ENCODE data around the gene PLK1. TPM values are rescaled to one million over a fixed set of nuclear protein-coding genes. Genes with fewer than 3 reads are reported as not detected.
"Not testable (repeated sequence)": the region's sequence is repeated elsewhere in the genome, so short reads cannot be mapped to it uniquely, and the experiment has no call there.

Gene PLK1
- total and polyA plus RNA-seq, 2 experiments from 2014 or later: 17.2 to 32.7 TPM

DNA sequence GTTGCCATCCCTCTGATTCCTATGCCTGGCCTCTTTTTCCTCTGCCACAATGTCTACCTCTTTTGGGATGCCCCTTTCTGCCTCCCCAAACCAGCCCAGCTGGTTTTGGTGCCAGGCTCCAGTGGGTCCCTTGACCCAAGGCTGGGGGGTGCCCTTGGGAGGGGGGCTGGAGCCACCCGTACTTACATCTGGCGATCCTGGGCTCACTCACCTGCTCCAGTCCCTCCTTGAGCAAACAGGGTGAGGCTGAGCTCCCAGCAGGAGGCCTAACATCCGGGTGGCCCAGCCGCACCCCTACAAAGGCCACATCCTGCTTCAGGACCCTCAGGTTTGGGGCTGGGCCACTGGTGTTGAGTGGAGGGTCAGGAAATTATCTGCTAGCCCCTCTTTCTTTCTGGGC lies 33.1 kb downstream of the PLK1 start:
- no peaks in the 10 kb centered on the region for H3K9me3 ChIP-seq (ENCODE audit: low read depth)
- no peak overlapping the region for H2AFZ ChIP-seq
- H3F3A ChIP-seq (ENCODE audit: insufficient read depth): no peaks in the 10 kb centered on the region
- H4K20me1 ChIP-seq (ENCODE audit: insufficient read depth): no peaks in the 10 kb centered on the region
- H3K27ac ChIP-seq: no peak overlapping the region
- H3K36me3 ChIP-seq (ENCODE audit: low read depth): no peaks in the 10 kb centered on the region
- H3K4me1 ChIP-seq (ENCODE audit: insufficient read depth): no peaks in the 10 kb centered on the region
- in situ Hi-C loops (cut with MboI): loop anchor here (10.0 kb wide), 1 partner anchor 63 kb away; no protein-coding TSS in a partner anchor
- H3K9ac ChIP-seq: no peak overlapping the region
- 36 to 48% methylated on average over 2 to 4 of the region's 4 CpGs for WGBS, 2 experiments (ENCODE audit: low coverage in 1 of 2, low lambda C conversion rate in 2 of 2, missing lambda C conversion rate in 2 of 2)
- H3K9me2 ChIP-seq (ENCODE audit: insufficient read depth): no peaks in the 10 kb centered on the region
- no peak overlapping the region for H3K4me2 ChIP-seq (ENCODE audit: unreplicated experiment)
- H3K4me3 ChIP-seq: no peak overlapping the region
- TF ChIP-seq EZH2phosphoT487 (IDR thresholded peaks at IDR 0.05; ENCODE audit: insufficient read depth, low read depth) (no peak), EZH2 (IDR thresholded peaks at IDR 0.05; ENCODE audit: insufficient read depth, poor library complexity, severe bottlenecking) (no peak)
- H3K27me3 ChIP-seq (replicated peaks; ENCODE audit: insufficient read depth): peaks cover 28% of the 10 kb centered on the region
- DNase-seq: no peak
- H3K79me2 ChIP-seq (ENCODE audit: insufficient read depth): no peaks in the 10 kb centered on the region

DNA sequence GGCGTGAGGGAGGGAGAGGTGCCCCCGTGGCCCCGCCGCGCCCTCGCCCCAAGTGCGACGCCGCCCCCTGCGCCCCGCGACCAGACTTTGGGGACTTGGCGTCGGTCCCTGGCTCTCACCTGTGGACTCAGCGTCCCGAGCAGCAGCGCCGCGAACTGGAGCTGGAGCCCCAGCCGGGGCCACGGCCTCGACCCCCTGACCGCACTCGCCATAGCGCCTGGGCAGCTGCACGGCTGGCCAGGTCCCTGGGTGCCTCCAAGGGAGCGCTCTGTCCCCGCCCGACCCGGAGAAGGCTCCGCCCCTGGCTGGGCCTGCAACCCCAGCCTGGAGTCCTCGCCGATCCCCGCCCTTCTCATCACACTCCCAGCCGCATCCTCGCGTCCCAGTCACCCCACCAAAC lies 34.3 kb downstream of the PLK1 start, which contains the start of gene ERN2:
Gene ERN2, minus strand, starts transcription at position 247 of the 400 bp plus-strand sequence. Its CDS starts 35 bp downstream, at position 212.
- no peak for TF ChIP-seq EZH2phosphoT487 (IDR thresholded peaks at IDR 0.05; ENCODE audit: insufficient read depth, low read depth)
- no peak for TF ChIP-seq EZH2 (IDR thresholded peaks at IDR 0.05; ENCODE audit: insufficient read depth, poor library complexity, severe bottlenecking)
- H4K20me1 ChIP-seq (ENCODE audit: insufficient read depth): no peaks in the 10 kb centered on the region
- in situ Hi-C loops (cut with MboI): loop anchor here (10.0 kb wide), 1 partner anchor 62 kb away; no protein-coding TSS in a partner anchor
- no peak within 1 kb of the TSS for H3K27ac ChIP-seq
- H3K4me1 ChIP-seq (ENCODE audit: insufficient read depth): no peaks in the 10 kb centered on the region
- H3K79me2 ChIP-seq (ENCODE audit: insufficient read depth): no peaks in the 10 kb centered on the region
- H3K36me3 ChIP-seq (ENCODE audit: low read depth): no peaks in the 10 kb centered on the region
- peaks cover 30% of the 10 kb centered on the region for H3K27me3 ChIP-seq (replicated peaks; ENCODE audit: insufficient read depth)
- H3K4me2 ChIP-seq (ENCODE audit: unreplicated experiment): no peak within 1 kb of the TSS
- no peaks in the 10 kb centered on the region for H3K9me2 ChIP-seq (ENCODE audit: insufficient read depth)
- H3K9ac ChIP-seq: no peak within 1 kb of the TSS
- 5 to 7% methylated on average over 17 to 25 of the region's 37 CpGs for WGBS, 2 experiments (ENCODE audit: low coverage in 1 of 2, low lambda C conversion rate in 2 of 2, missing lambda C conversion rate in 2 of 2)
- no peak within 1 kb of the TSS for H3K4me3 ChIP-seq
- H3F3A ChIP-seq (ENCODE audit: insufficient read depth): no peaks in the 10 kb centered on the region
- no peak within 1 kb of the TSS for H2AFZ ChIP-seq
- DNase-seq: peak; percentile 11
- no peaks in the 10 kb centered on the region for H3K9me3 ChIP-seq (ENCODE audit: low read depth)

DNA sequence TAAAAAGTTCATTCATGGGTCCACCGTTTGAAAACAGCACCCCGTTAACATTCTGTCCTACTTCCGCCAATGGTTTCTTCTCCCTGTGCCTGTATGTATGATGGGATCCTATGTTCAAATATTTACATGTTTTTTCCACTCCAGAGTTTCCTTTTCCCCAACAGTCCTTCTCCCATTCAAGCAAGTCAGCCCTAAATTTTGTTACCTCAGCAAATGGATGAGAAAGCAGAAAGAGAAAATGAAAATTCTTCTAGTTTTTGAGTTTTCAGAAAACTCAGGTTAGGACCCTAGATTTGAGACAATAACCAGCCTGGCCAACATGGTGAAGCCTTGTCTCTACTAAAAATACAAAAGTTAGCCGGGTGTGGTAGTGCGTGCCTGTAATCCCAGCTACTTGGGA lies 37.8 kb downstream of the PLK1 start:
- H3K9ac ChIP-seq: no peak overlapping the region
- H3K4me2 ChIP-seq (ENCODE audit: unreplicated experiment): no peak overlapping the region
- 58 to 60% methylated on average over 5 of the region's 5 CpGs for WGBS, 2 experiments (ENCODE audit: low coverage in 1 of 2, low lambda C conversion rate in 2 of 2, missing lambda C conversion rate in 2 of 2)
- no peak overlapping the region for H3K4me3 ChIP-seq
- H3K9me2 ChIP-seq (ENCODE audit: insufficient read depth): no peaks in the 10 kb centered on the region
- in situ Hi-C loops (cut with MboI): loop anchor here (10.0 kb wide), 1 partner anchor 58 kb away; no protein-coding TSS in a partner anchor
- H4K20me1 ChIP-seq (ENCODE audit: insufficient read depth): no peaks in the 10 kb centered on the region
- H3K9me3 ChIP-seq (ENCODE audit: low read depth): no peaks in the 10 kb centered on the region
- no peak for DNase-seq
- no peak overlapping the region for H2AFZ ChIP-seq
- H3K36me3 ChIP-seq (ENCODE audit: low read depth): no peaks in the 10 kb centered on the region
- H3K27me3 ChIP-seq (replicated peaks; ENCODE audit: insufficient read depth): peaks cover 36% of the 10 kb centered on the region
- no peaks in the 10 kb centered on the region for H3K4me1 ChIP-seq (ENCODE audit: insufficient read depth)
- TF ChIP-seq EZH2phosphoT487 (IDR thresholded peaks at IDR 0.05; ENCODE audit: insufficient read depth, low read depth): no peak
- TF ChIP-seq EZH2 (IDR thresholded peaks at IDR 0.05; ENCODE audit: insufficient read depth, poor library complexity, severe bottlenecking): no peak
- H3K27ac ChIP-seq: no peak overlapping the region
- H3F3A ChIP-seq (ENCODE audit: insufficient read depth): no peaks in the 10 kb centered on the region
- H3K79me2 ChIP-seq (ENCODE audit: insufficient read depth): no peaks in the 10 kb centered on the region

DNA sequence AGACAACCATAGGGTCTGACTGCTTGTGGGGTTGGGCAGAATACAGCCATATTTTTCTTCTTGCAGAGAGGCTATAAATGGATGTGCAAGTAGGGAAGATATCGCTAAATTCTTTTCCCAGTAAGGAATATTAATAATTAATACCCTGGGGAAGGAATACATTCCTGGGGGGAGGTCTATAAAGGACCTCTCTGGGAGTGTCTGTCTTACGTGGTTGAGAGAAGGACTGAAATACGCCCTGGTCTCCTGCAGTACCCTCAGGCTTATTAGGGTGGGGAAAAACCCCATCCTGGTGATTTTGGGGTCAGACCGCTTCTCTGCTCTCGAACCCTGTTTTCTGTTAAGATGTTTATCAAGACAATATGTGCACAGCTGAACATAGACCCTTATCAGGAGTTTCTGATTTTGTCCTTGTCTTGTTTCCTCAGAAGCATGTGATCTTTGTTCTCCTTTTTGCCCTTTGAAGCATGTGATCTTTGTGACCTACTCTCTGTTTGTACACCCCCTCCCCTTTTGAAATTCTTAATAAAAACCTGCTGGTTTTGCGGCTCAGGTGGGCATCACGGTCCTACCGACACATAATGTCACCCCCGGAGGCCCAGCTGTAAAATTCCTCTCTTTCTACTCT lies 44.0 kb downstream of the PLK1 start:
- H3K27ac ChIP-seq; DNase-seq; H3K4me3 ChIP-seq; H3F3A ChIP-seq (ENCODE audit: insufficient read depth); H3K79me2 ChIP-seq (ENCODE audit: insufficient read depth); H3K4me1 ChIP-seq (ENCODE audit: insufficient read depth); H3K9ac ChIP-seq; H4K20me1 ChIP-seq (ENCODE audit: insufficient read depth); H3K36me3 ChIP-seq (ENCODE audit: low read depth); H3K9me2 ChIP-seq (ENCODE audit: insufficient read depth); in situ Hi-C loops (cut with MboI); H2AFZ ChIP-seq; H3K4me2 ChIP-seq (ENCODE audit: unreplicated experiment); H3K9me3 ChIP-seq (ENCODE audit: low read depth): not testable (repeated sequence)
- peaks cover 15% of the 10 kb centered on the region for H3K27me3 ChIP-seq (replicated peaks; ENCODE audit: insufficient read depth)
- 47 to 56% methylated on average over 9 of the region's 9 CpGs for WGBS, 2 experiments (ENCODE audit: low coverage in 1 of 2, low lambda C conversion rate in 2 of 2, missing lambda C conversion rate in 2 of 2)

Measured in GM23248 (cell line).